Cardiac fibroblast (primary cell): ENCODE measurements around the gene TEX14.

Experiments
- DNase-seq, 2 donors: peaks; one replicate each; pipeline versions ENCODE4 v3.0.0 to v3.0.0-alpha.2; 2010; ENCODE audit warnings: low read depth in 2 of 2
- H3K4me3 ChIP-seq, 2 donors: replicated peaks in 1 of 2; 1 replicate in 1 of 2; 2 replicates in 1 of 2; pipeline ENCODE4 v1.5.1; 2011; ENCODE audit warnings: low read depth in 2 of 2, low read length in 2 of 2, mild to moderate bottlenecking in 2 of 2, moderate library complexity in 1 of 2
- CTCF ChIP-seq: IDR thresholded peaks from one replicate; pipeline ENCODE4 v1.5.1; 2011; ENCODE audit warnings: low read depth, mild to moderate bottlenecking, low read length, inconsistent platforms

The TEX14 gene

GRCh38 chr17:58521680-58522079 lies 170.2 kb downstream of the TEX14 start:
- no peak for TF ChIP-seq CTCF
- no peak for DNase-seq
- no peak overlapping the region for H3K4me3 ChIP-seq

GRCh38 chr17:58520843-58521430 lies 170.9 kb downstream of the TEX14 start:
- H3K4me3 ChIP-seq, result no peak overlapping the region
- TF ChIP-seq CTCF, result peak; percentile 63
- DNase-seq, result peak; percentile 30 to 36

GRCh38 chr17:58517928-58518609 lies 173.8 kb downstream of the TEX14 start:
- peak; percentile 100 for DNase-seq
- TF ChIP-seq CTCF, result no peak
- H3K4me3 ChIP-seq, result peak overlapping the region; percentile 71 to 73

- H3K4me3 ChIP-seq, result peak overlapping the region; percentile 71 to 73
- TF ChIP-seq CTCF, result no peak
- no peak for DNase-seq
Measured at GRCh38 chr17:58517378-58517927, 174.4 kb downstream of the TEX14 start.

- peak overlapping the region; percentile 71 to 73 for H3K4me3 ChIP-seq
- no peak for DNase-seq
- TF ChIP-seq CTCF, result no peak
Measured at GRCh38 chr17:58516644-58517377, 175.0 kb downstream of the TEX14 start.

- no peak overlapping the region for H3K4me3 ChIP-seq
- no peak for DNase-seq
- TF ChIP-seq CTCF, result no peak
Measured at GRCh38 chr17:58515286-58515685, 176.6 kb downstream of the TEX14 start.
